Fibroblast of mammary gland (primary cell): ENCODE measurements around the gene FOXI3.

Experiments
- DNase-seq: peaks from one replicate; pipeline ENCODE4 v3.0.0-alpha.2; 2010; ENCODE audit warnings: low read depth
- H3K4me3 ChIP-seq: 2 replicates; pipeline ENCODE4 v1.5.1; 2011; ENCODE audit warnings: low read depth, mild to moderate bottlenecking, low read length, moderate library complexity; ENCODE audit not compliant: control insufficient read depth
- CTCF ChIP-seq: conservative IDR thresholded peaks from 2 replicates; pipeline ENCODE4 v1.5.1; 2011; ENCODE audit warnings: low read depth, low read length, inconsistent platforms; ENCODE audit not compliant: control insufficient read depth, insufficient read depth

FOXI3 gene

GRCh38 chr2:88400037-88400767 is 52.3 kb downstream of the FOXI3 start:
- DNase-seq, result no peak
- TF ChIP-seq CTCF, result no peak
- H3K4me3 ChIP-seq, result no peak overlapping the region

GRCh38 chr2:88398180-88398579 is 54.3 kb downstream of the FOXI3 start:
- TF ChIP-seq CTCF, result no peak
- no peak for DNase-seq
- H3K4me3 ChIP-seq, result no peak overlapping the region
